Ishikawa (cell line): ENCODE data around the gene PLGLB2.
"Not testable (repeated sequence)": the region's sequence is repeated elsewhere in the genome, so short reads cannot be mapped to it uniquely, and the experiment has no call there.

Experiments
- CEBPB ChIP-seq: IDR thresholded peaks from 2 replicates; pipeline ENCODE4 v1.6.1; 2012
- MAX ChIP-seq: IDR thresholded peaks from 2 replicates; pipeline ENCODE4 v1.6.1; 2012
- TCF12 ChIP-seq: IDR thresholded peaks from 2 replicates; pipeline ENCODE4 v1.6.1; 2012; ENCODE audit warnings: low read depth

PLGLB2 gene

GRCh38 chr2:87747791-87748190, at the start of gene PLGLB2:
Gene PLGLB2, plus strand, starts transcription at chr2:87748087. Its CDS starts 67 bp downstream, at chr2:87748154.
- not testable (repeated sequence) for TF ChIP-seq TCF12, CEBPB, MAX
